ENCODE results near the gene UPF2. TPM values are rescaled to one million over a fixed set of nuclear protein-coding genes. Genes with fewer than 3 reads are reported as not detected.

Gene UPF2
- total and polyA plus RNA-seq, 10 of the 15 experiments (the other 5 are each of a cell fraction or from before 2014, with no cell fraction given) = 21.0 to 44.4 (median 25.9) TPM

DNA sequence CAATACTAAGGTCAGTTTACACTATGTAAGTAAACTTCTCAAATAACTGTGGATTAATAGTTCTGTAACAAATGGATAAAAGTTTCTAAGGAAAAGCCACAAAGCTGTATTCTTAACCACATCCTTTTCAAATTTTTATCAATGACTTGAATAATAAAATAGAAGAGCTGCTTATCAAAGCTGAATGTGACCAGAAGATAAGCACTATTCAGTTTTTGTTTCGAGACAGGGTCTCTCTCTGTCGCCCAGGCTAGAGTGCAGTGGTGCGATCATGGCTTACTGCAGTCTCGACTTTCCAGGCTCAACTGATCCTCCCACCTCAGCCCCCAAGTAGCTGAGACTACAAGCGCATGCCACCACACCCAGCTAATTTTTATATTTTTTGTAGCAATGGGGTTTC is 17.0 kb downstream of the UPF2 start (continued):
- TF ChIP-seq, protein P1, sequence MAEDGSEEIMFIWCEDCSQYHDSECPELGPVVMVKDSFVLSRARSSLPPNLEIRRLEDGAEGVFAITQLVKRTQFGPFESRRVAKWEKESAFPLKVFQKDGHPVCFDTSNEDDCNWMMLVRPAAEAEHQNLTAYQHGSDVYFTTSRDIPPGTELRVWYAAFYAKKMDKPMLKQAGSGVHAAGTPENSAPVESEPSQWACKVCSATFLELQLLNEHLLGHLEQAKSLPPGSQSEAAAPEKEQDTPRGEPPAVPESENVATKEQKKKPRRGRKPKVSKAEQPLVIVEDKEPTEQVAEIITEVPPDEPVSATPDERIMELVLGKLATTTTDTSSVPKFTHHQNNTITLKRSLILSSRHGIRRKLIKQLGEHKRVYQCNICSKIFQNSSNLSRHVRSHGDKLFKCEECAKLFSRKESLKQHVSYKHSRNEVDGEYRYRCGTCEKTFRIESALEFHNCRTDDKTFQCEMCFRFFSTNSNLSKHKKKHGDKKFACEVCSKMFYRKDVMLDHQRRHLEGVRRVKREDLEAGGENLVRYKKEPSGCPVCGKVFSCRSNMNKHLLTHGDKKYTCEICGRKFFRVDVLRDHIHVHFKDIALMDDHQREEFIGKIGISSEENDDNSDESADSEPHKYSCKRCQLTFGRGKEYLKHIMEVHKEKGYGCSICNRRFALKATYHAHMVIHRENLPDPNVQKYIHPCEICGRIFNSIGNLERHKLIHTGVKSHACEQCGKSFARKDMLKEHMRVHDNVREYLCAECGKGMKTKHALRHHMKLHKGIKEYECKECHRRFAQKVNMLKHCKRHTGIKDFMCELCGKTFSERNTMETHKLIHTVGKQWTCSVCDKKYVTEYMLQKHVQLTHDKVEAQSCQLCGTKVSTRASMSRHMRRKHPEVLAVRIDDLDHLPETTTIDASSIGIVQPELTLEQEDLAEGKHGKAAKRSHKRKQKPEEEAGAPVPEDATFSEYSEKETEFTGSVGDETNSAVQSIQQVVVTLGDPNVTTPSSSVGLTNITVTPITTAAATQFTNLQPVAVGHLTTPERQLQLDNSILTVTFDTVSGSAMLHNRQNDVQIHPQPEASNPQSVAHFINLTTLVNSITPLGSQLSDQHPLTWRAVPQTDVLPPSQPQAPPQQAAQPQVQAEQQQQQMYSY (CRISPR knock-in tag; IDR thresholded peaks at IDR 0.05) = no peak
- no peak for TF ChIP-seq SMAD5 (IDR thresholded peaks at IDR 0.05; ENCODE audit: low read depth)
- TF ChIP-seq HDGF (IDR thresholded peaks at IDR 0.05) = no peak

DNA sequence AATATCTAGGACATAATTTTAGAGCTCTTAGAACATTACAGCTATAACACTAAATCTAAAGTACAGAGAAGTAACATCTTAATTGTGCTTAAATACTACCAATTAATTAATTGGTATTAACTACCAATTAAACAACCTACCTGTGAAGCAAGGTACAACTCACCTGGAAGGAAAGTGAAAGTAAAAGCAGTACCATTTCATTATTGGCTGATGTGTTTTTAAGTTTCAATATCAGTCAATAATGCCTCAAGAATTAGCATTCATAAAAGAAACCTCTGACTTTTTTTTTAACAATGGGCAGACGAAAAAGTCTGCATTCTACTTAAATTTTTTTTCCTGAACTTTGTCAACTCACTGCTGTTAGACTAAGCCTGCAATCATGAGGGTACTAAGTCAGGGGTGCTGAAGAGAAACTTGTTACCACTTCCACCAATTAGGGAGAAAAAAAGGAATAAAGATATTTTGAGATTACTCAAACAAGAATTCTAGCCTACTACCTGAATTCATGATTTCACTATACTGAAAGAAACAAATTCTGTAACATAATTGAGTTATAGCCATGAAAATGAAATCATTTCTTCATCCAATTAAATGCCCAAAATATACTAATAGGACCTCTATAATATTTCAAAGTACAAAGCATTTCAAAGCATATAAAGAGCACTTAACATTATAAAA is 19.9 kb downstream of the UPF2 start:
- no peak for DNase-seq (ENCODE audit: low read depth, low spot score)
- BruUV-seq (replicated peaks) = no TSS peak
- Histone ChIP-seq H3K4me1 (ENCODE audit: control insufficient read depth, insufficient read depth, low read length) (peaks cover 14% of the 10 kb centered on the region), H3K27ac (ENCODE audit: control insufficient read depth, insufficient read depth) (no peak overlapping the region), H3K9ac (ENCODE audit: control insufficient read depth, insufficient read depth, low read length) (no peak overlapping the region), H3K27me3 (replicated peaks in 1 of 2; ENCODE audit: control insufficient read depth in 2 of 2, insufficient read depth in 2 of 2, low read length in 1 of 2) (no peaks in the 10 kb centered on the region), H3K4me2 (ENCODE audit: control insufficient read depth, insufficient read depth) (0 out of 2 replicates have a peak overlapping the region, but pooled peaks have one; percentile 5), H3K79me2 (ENCODE audit: control insufficient read depth, insufficient read depth, low read length) (peaks cover 65% of the 10 kb centered on the region), H3K4me3 (no peak overlapping the region), H2AFZ (ENCODE audit: control insufficient read depth, low read depth, low read length) (no peak overlapping the region), H3K9me3 (replicated peaks; ENCODE audit: control insufficient read depth, insufficient read depth, low read length) (no peaks in the 10 kb centered on the region), H3K36me3 (ENCODE audit: control insufficient read depth in 2 of 2, insufficient read depth in 2 of 2, low read length in 1 of 2) (peaks cover 0 to 8% of the 10 kb centered on the region in 2 experiments; a peak in 3 of 4 replicates), H4K20me1 (ENCODE audit: control insufficient read depth, insufficient read depth) (no peaks in the 10 kb centered on the region)
- SMC1A ChIA-PET (ENCODE audit: uncharacterized antibody, unreplicated experiment) = interaction anchor here (1.0 to 1.2 kb wide), 4 partner anchors 9 to 99 kb away, joined by 3 read pairs; partner anchors contain the start of gene UPF2
- intact Hi-C loops (cut with micrococcal nuclease; ENCODE audit: unreplicated experiment) = no loop called here
- RAD21 ChIA-PET (ENCODE audit: unreplicated experiment) = interaction anchor here (1.0 kb wide), 1 partner anchor 108 kb away, joined by 4 read pairs; no protein-coding TSS in a partner anchor
- peak; percentile 40 for ATAC-seq
- POLR2A ChIA-PET = no interaction called here
- FAIRE-seq = peak; percentile 31
- CTCF ChIA-PET = no interaction called here
- in situ Hi-C loops (cut with MboI) = no loop called here
- 0% methylated on average over 1 of the region's 1 CpG for WGBS (ENCODE audit: insufficient coverage, insufficient replicate concordance, low lambda C conversion rate, missing lambda C conversion rate)
- TF ChIP-seq NR2F1 (conservative IDR thresholded peaks at IDR 0.05) = no peak
- peak; percentile 95 for TF ChIP-seq ZNF24 (IDR thresholded peaks at IDR 0.05)
- no peak for TF ChIP-seq CREM (IDR thresholded peaks at IDR 0.05; ENCODE audit: low read depth)
- no peak for TF ChIP-seq NFXL1 (IDR thresholded peaks at IDR 0.05; ENCODE audit: borderline replicate concordance)
- TF ChIP-seq SIN3A (IDR thresholded peaks at IDR 0.05; ENCODE audit: low read depth, low read length) = no peak
- TF ChIP-seq, protein P2, sequence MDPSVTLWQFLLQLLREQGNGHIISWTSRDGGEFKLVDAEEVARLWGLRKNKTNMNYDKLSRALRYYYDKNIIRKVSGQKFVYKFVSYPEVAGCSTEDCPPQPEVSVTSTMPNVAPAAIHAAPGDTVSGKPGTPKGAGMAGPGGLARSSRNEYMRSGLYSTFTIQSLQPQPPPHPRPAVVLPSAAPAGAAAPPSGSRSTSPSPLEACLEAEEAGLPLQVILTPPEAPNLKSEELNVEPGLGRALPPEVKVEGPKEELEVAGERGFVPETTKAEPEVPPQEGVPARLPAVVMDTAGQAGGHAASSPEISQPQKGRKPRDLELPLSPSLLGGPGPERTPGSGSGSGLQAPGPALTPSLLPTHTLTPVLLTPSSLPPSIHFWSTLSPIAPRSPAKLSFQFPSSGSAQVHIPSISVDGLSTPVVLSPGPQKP (IDR thresholded peaks at IDR 0.05; ENCODE audit: low read depth, low read length) = no peak
- 0 out of 2 replicates have a peak, but pooled peaks have one; percentile 12 for TF ChIP-seq ATF7 (IDR thresholded peaks at IDR 0.05; ENCODE audit: low read depth)
- no peak for TF ChIP-seq MEF2A (IDR thresholded peaks at IDR 0.05; ENCODE audit: insufficient read depth, low read depth, low read length)
- TF ChIP-seq, protein P3, sequence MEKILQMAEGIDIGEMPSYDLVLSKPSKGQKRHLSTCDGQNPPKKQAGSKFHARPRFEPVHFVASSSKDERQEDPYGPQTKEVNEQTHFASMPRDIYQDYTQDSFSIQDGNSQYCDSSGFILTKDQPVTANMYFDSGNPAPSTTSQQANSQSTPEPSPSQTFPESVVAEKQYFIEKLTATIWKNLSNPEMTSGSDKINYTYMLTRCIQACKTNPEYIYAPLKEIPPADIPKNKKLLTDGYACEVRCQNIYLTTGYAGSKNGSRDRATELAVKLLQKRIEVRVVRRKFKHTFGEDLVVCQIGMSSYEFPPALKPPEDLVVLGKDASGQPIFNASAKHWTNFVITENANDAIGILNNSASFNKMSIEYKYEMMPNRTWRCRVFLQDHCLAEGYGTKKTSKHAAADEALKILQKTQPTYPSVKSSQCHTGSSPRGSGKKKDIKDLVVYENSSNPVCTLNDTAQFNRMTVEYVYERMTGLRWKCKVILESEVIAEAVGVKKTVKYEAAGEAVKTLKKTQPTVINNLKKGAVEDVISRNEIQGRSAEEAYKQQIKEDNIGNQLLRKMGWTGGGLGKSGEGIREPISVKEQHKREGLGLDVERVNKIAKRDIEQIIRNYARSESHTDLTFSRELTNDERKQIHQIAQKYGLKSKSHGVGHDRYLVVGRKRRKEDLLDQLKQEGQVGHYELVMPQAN (conservative IDR thresholded peaks at IDR 0.05) = no peak
- TF ChIP-seq POU2F2 (IDR thresholded peaks at IDR 0.05; ENCODE audit: borderline replicate concordance, low read depth, low read length) = no peak
- TF ChIP-seq, protein P4, sequence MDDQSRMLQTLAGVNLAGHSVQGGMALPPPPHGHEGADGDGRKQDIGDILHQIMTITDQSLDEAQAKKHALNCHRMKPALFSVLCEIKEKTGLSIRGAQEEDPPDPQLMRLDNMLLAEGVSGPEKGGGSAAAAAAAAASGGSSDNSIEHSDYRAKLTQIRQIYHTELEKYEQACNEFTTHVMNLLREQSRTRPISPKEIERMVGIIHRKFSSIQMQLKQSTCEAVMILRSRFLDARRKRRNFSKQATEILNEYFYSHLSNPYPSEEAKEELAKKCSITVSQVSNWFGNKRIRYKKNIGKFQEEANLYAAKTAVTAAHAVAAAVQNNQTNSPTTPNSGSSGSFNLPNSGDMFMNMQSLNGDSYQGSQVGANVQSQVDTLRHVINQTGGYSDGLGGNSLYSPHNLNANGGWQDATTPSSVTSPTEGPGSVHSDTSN (IDR thresholded peaks at IDR 0.05; ENCODE audit: insufficient replicate concordance, low read depth, low read length) = no peak
- TF ChIP-seq RB1 (IDR thresholded peaks at IDR 0.05; ENCODE audit: borderline replicate concordance) = no peak

Measured in GM12878 (cell line).